ENCODE measurements around the gene GADD45B.
"Not testable (repeated sequence)": the region's sequence is repeated elsewhere in the genome, so short reads cannot be mapped to it uniquely, and the experiment has no call there.

Gene GADD45B

DNA sequence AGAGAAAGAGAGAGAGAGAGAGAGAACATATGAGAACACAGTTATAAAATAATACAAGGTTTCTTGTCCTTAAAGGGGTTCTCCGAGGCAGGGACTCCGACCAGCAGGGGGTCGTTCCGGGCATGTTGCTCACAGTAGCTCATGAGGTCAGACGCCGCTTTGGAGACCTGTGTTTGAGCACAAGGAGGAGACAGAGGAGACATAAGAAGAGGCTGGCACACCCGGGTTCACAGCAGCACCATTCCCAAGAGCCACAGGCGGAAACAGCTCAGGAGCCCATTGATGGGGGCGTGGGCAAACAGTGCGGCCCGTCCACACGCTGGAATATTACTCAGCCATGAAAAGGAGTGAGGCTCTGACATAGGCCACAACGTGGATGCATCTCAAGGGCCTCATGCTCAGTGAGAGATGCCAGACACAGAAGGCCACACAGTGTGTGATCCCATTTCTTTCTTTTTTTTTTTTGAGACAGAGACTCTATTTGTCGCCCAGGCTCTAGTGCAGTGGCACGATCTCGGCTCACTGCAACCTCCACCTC is 39.1 kb downstream of the GADD45B start:
- DNase-seq (ENCODE audit: low spot score) = no peak

DNA sequence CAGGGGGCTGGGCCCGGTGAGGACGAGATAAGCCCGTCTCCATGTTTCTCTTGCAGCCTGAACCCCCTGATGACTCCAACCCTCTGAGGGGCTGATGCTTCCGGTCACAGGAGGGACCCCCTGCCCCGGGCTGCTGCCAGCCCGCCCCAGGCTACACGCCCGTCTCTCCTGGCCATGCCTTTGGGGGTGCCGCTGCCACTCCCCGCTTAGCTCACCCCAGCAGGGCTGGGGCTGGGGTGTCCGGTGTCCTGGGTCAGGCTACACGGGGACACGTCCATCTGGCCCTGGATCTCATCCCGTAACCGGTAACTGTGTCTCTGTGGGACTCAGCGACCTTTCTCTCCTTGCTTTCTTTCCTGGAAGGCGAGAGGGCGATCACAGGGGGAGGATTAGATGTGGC is 40.8 kb downstream of the GADD45B start:
- no peak for DNase-seq (ENCODE audit: low spot score)

DNA sequence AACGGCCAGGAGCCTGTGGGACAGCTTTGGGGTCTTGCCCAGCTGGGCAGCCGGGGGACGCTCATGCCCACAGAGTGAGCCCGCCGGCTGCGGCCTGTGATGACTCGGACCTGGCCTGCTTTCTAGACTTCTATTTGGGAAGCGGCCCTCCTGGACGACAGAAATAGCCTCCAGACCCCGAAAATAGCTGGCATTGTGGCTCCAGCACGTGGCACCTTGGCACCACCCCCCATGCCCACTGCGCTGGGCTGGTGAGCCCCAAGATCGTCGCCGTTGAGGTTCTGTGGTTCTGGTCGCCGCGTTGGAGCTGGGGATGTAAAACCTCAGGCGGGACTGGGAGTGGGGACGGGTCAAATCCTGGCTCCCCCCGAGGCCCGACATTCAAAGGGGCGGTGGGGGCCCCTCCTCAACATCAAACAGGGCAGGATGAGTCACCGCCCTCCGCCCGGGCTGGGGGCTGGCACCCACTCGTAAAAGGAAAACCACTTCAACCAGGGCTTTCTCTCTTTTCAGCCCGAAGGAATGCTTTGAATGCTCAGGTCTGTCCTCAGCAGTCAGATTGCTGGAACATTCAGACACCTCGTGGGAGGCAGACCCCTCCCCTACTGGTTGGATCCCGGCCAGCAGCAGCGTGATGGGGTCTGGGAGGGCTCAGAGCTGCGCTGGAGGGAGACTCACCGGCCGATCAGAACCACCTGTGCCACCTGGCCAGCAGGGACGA is 42.1 kb downstream of the GADD45B start:
- DNase-seq (ENCODE audit: low spot score) = no peak

DNA sequence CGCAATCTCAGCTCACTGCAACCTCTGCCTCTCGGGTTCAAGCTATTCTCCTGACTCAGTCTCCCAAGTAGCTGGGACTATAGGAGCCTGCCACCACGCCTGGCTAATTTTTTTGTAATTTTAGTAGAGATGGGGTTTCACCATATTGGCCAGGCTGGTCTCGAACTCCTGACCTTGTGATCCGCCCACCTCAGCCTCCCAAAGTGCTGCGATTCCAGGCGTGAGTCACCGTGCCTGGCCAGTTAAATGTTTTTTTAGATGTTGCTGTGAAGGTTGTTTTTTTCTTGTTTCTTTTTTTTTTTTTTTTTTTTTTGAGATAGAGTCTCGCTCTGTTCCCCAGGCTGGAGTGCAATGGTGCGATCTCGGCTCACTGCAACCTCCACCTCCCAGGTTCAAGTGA is 42.9 kb downstream of the GADD45B start:
- not testable (repeated sequence) for DNase-seq (ENCODE audit: low spot score)

DNA sequence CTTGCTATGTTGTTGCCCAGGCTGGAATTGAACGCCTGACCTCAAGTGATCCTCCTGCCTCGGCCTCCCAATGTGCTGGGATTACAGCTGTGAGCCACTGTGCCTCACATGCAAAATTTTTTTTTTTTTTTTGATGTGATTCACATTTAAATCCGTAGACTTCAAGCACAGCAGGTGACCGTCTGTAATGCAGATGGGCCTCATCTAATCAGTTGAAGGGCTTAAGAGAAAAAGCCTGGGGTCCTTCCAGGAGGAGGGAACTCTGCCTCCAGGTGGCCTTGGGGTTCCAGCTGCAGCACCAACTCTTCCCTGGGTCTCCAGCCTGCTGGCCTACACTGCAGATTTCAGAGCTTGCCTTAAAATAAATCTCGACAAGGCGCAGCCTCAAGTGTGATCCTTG is 43.6 kb downstream of the GADD45B start:
- no peak for DNase-seq (ENCODE audit: low spot score)

DNA sequence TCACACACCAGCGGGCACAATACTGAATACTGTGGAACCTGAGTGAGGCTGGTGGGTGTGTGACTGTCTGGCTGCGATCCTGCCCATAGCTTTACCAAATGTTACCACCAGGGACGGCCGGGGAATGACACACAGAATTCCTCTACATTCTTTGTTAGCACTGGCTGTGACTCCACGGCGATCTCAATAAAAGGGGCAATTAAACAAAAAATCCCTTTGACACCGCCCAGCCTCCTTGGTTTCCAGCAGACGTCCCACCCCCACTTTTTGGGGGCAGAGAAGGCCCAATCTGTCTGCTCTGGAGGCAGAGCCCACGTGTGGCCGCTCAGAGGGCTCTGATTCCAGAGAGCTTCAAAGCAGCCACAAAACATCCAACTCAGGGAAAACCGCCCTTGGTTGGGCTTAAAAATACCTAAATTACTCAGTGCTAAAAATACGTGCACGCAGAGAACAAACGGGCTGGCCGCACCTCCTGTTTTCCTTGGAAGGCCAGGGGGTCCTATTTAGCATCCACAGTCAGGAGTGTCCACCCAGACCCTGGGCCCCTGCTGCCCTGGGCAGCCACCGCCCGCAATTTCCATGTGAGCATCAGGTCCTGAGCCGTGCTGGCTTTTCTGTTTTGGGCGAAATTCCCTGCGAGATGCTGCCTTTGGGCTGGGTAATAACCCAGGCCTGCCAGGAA is 47.8 kb downstream of the GADD45B start:
- peak; percentile 62 for DNase-seq (ENCODE audit: low spot score)

DNA sequence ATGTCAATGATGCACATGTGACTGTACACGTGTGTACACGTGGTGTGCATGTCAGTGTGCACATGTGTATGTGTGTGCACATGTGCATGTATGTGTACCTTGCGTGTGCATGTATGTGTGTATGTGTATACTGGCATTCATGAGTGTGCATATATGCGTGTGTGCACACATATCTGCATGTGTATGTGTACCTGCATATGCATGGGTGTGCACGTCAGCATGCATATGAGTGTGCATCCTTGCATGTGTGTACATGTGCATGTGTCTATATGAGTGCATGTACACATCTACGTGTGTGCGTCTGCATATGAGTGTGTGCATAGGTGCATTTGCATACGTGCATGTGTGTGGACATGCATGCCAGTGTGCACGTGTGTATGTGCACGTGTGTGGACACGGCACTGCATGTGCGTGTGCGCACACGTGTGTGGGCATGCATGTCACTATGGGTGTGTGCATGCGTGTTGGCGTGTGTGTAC is 48.5 kb downstream of the GADD45B start:
- DNase-seq (ENCODE audit: low spot score) = no peak

DNA sequence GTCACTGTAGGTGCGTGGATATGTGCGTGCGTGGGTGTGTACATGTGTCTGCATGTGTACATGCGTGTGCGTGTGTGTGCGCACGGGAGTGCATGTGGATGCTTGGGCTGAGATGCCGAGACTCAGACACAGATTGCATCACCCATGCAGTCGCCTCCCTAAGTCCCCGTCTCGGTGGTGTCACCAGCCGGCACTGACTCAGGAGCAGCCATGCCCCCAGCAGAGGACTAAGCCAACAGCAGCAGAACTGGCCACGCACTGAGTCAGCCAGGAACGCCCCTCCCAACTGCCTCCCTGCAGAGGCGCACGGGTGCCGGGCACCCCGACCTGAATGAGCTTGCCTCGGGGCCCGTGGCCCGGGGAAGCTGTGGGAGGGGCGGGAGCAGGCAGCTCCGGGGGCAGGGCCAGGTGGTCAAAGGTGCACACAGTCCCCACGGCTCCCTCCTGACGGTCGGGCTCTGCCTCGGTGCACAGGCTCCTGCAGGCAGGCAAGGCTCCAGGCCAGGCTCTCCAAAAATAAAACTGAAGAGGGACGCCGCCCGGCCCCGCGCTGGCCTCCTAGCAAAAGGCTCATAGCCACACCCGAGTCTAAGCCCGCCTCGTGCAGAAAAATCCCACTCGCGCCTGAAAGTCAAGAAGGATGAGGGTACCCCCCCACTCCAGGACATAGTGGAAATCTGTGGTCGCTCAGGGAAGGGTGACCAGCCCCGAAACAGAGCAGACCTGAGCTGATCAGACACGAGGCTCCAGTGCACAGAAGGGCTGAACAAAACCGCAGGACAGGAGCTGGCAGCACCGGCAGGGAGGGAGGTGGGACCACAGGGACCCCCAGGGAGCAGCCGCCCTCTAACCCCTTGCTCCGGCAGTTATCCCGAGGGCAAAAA is 49.2 kb downstream of the GADD45B start:
- peak; percentile 77 for DNase-seq (ENCODE audit: low spot score)

DNA sequence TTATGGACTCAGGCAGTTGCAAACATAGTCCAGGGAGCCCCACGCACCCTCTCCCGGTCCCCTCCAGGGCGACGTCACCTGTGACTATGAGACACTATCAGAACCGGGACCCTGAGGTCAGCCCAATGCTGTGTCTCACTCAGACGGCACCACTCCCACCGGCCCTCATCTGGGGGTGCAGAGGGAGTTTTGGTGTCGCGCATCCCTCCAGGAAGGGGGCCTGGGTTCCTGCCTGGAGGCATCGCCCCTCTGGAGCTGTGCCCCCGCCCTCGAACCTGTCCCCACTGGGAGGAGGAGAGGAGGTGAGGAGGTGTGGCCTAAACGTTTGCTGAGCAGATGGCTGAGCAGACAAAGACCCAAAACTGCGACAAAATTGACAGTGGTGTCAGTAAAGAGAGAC is 51.2 kb downstream of the GADD45B start:
- DNase-seq (ENCODE audit: low spot score) = no peak

DNA sequence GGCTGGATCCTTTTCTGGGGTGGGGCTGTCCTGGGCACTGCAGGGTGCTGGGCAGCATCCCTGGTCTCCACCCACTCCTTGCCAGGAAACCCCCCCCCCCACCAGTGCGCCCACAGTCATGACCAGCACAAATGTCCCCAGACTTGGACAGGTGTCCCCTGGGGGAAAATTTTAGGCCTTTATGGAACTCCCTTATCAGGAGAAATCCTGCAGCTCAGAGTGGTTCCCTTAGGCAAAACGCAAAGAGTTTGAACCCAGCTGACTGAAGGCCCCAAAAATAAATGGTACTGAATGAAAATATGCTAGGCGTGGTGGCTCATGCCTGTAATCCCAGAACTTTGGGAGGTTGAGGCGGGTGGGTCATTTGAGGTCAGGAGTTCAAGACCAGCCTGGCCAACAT is 51.8 kb downstream of the GADD45B start:
- no peak for DNase-seq (ENCODE audit: low spot score)
